HL-60/S4 treated with phorbol 12-myristate 13-acetate at 8.2 ng/mL for 4 days and 3 days (cell line): Measurements from ENCODE around the gene PHYHIPL.

ENCODE experiments used
- in situ Hi-C: fragments of 300-500 bp; cut with MboI; formaldehyde crosslinking; loops from 2 replicates; pipeline ENCODE4 v1.15.0; 2022; ENCODE audit warnings: low sequenced_read_pairs

PHYHIPL gene

GRCh38 chr10:59252491-59252890, 76.0 kb downstream of the PHYHIPL start:
- in situ Hi-C loops = no loop called here

GRCh38 chr10:59255463-59255862, 79.0 kb downstream of the PHYHIPL start:
- in situ Hi-C loops = no loop called here

- in situ Hi-C loops = no loop called here
Observed at GRCh38 chr10:59257224-59257623, 80.8 kb downstream of the PHYHIPL start.

- in situ Hi-C loops = no loop called here
Observed at GRCh38 chr10:59258890-59259289, 82.4 kb downstream of the PHYHIPL start.

- in situ Hi-C loops = no loop called here
Observed at GRCh38 chr10:59265141-59265540, 88.7 kb downstream of the PHYHIPL start.

GRCh38 chr10:59266321-59266720, 89.9 kb downstream of the PHYHIPL start:
- in situ Hi-C loops = no loop called here

GRCh38 chr10:59268460-59268859, 92.0 kb downstream of the PHYHIPL start:
- in situ Hi-C loops = no loop called here

GRCh38 chr10:59269651-59270050, 93.2 kb downstream of the PHYHIPL start:
- in situ Hi-C loops = no loop called here

GRCh38 chr10:59270492-59270891, 94.0 kb downstream of the PHYHIPL start:
- in situ Hi-C loops = no loop called here

GRCh38 chr10:59271160-59271559, 94.7 kb downstream of the PHYHIPL start:
- in situ Hi-C loops = no loop called here

GRCh38 chr10:59272061-59272460, 95.6 kb downstream of the PHYHIPL start:
- in situ Hi-C loops = no loop called here

GRCh38 chr10:59273445-59273844, 97.0 kb downstream of the PHYHIPL start:
- in situ Hi-C loops = no loop called here

- in situ Hi-C loops = no loop called here
Observed at GRCh38 chr10:59276133-59276532, 99.7 kb downstream of the PHYHIPL start.

- in situ Hi-C loops = no loop called here
Observed at GRCh38 chr10:59276919-59277318, 100.5 kb downstream of the PHYHIPL start.

- in situ Hi-C loops = no loop called here
Observed at GRCh38 chr10:59279476-59279875, 103.0 kb downstream of the PHYHIPL start.

GRCh38 chr10:59279991-59280505, 103.6 kb downstream of the PHYHIPL start:
- in situ Hi-C loops = no loop called here

GRCh38 chr10:59281861-59282260, 105.4 kb downstream of the PHYHIPL start:
- in situ Hi-C loops = no loop called here

- in situ Hi-C loops = no loop called here
Observed at GRCh38 chr10:59283456-59284091, 107.1 kb downstream of the PHYHIPL start.

- in situ Hi-C loops = no loop called here
Observed at GRCh38 chr10:59284118-59284975, 107.9 kb downstream of the PHYHIPL start.

GRCh38 chr10:59285073-59285472, 108.6 kb downstream of the PHYHIPL start:
- in situ Hi-C loops = no loop called here

GRCh38 chr10:59285848-59286247, 109.4 kb downstream of the PHYHIPL start:
- in situ Hi-C loops = no loop called here
